ENCODE measurements around the gene MOB3C.

- TF ChIP-seq CTCF (IDR thresholded peaks at IDR 0.05): no peak
- TF ChIP-seq POLR2A (IDR thresholded peaks at IDR 0.05): no peak
These were observed 29.7 kb upstream of the MOB3C start for GRCh38 chr1:46646331-46646730.
